ENCODE data around the gene GSX2.

- TF ChIP-seq CTCF (IDR thresholded peaks at IDR 0.05): no peak
- TF ChIP-seq ZNF302 (CRISPR knock-in tag; IDR thresholded peaks at IDR 0.05): no peak
- no peak for TF ChIP-seq ELK1 (IDR thresholded peaks at IDR 0.05; ENCODE audit: low read depth, low read length)
- no peak for TF ChIP-seq POLR2A (IDR thresholded peaks at IDR 0.05; ENCODE audit: low read length)
Measured at GRCh38 chr4:54054501-54054900, 45.5 kb upstream of the GSX2 start.

Measured in A549 (cell line).